ENCODE results near the gene TOX4. TPM values are rescaled to one million over a fixed set of nuclear protein-coding genes. Genes with fewer than 3 reads are reported as not detected.
"Not testable (repeated sequence)": the region's sequence is repeated elsewhere in the genome, so short reads cannot be mapped to it uniquely, and the experiment has no call there.

The TOX4 gene
- total and polyA plus RNA-seq, 4 donors = 25.9 to 59.9 (median 47.0) TPM

DNA sequence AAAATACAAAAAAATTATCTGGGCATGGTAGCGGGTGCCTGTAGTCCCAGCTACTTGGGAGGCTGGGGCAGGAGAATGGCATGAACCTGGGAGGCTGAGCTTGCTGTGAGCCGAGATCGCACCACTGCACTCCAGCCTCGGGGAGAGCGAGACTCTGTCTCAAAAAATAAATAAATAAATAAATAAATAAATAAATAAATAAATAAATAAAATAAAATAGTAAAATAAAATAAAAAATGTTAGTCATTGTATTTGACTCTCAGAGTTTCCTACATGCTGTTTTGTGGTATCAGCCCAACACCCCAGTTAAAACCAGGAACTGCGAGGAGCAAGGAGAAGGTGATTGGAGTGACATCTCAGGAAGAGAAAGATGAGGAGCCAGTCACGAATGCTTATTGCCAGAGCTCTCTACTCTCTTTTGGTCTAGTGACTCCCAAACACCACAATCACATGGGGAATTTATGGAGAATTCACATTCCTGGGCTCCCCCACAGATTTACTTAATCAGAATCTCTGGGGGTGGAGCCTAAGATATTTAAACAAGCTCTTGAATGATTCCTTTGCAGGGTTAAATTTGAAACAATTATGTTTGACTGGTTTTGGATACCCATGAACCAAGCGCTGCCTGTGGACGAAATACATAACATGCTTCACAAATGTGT is 64.5 kb downstream of the TOX4 start:
- H3K9me3 ChIP-seq (ENCODE audit: control insufficient read depth, insufficient read depth, low read length) = no peaks in the 10 kb centered on the region
- DNase-seq (ENCODE audit: low read depth in 4 of 6, low spot score in 6 of 6) = no peak
- WGBS (ENCODE audit: insufficient coverage) = 90% methylated on average over 2 of the region's 9 CpGs

DNA sequence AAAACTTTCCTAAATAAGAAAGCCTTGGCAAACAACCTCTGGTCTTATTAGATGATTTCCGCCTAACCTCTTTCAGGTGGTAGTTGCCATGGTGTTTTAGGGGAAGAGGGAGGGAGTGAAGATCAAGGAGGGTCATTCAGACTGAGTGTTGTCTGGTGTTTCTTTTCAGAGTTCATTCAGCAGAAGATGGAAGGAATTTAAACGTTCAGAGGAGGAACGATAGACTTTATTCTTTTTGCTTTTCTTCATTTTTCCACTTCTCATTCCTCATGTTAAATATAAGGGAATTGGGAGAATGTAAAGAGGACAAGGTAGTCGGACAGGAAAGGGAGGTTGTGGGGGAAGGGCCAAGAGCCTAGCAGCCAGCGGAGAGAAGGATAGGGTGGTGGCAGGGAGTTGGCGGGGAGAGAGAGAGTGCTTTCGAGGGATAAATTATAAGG is 66.5 kb downstream of the TOX4 start:
- Histone ChIP-seq H3K27me3 (ENCODE audit: control insufficient read depth, insufficient read depth, low read length) (no peaks in the 10 kb centered on the region), H3K4me3 (ENCODE audit: low read depth, low read length) (no peak overlapping the region), H3K36me3 (ENCODE audit: control insufficient read depth, insufficient read depth, low read length) (no peaks in the 10 kb centered on the region), H3K27ac (ENCODE audit: low read depth, low read length) (no peak overlapping the region), H3K9me3 (ENCODE audit: control insufficient read depth, insufficient read depth, low read length) (no peaks in the 10 kb centered on the region), H3K4me1 (ENCODE audit: control insufficient read depth, insufficient read depth, low read length) (peaks cover 3% of the 10 kb centered on the region)
- DNase-seq (ENCODE audit: low read depth in 4 of 6, low spot score in 6 of 6) = peak in 1 of 6 donors; percentile 31
- whole genome bisulfite sequencing (ENCODE audit: insufficient coverage) = 34% methylated on average over 5 of the region's 7 CpGs

More for the DNA sequence above, 64.5 kb downstream of the TOX4 start:
- H3K27me3 ChIP-seq (ENCODE audit: control insufficient read depth, insufficient read depth, low read length) = no peaks in the 10 kb centered on the region
- no peaks in the 10 kb centered on the region for H3K36me3 ChIP-seq (ENCODE audit: control insufficient read depth, insufficient read depth, low read length)
- H3K27ac ChIP-seq (ENCODE audit: low read depth, low read length) = no peak overlapping the region
- H3K4me1 ChIP-seq (ENCODE audit: control insufficient read depth, insufficient read depth, low read length) = peaks cover 12% of the 10 kb centered on the region
- no peak overlapping the region for H3K4me3 ChIP-seq (ENCODE audit: low read depth, low read length)

DNA sequence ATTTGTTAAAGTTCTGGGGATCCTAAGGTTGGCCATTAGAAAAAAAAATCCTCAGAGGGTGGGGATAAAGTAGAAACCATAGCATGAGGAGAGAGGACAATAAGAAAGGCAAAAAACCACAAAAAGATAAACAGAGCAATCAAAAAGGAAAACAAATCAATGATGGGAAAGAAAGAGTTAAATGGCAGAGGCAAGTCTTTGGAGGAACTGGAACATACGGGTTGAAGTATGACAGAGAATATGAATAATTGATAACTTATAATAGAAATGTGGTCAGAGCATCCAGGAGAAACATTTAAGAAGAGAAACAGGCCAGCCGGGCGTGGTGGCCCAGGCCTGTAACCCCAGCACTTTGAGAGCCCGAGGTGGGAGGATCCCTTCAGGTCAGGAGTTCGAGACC is 67.0 kb downstream of the TOX4 start:
- H3K4me1 ChIP-seq (ENCODE audit: control insufficient read depth, insufficient read depth, low read length) = peaks cover 3% of the 10 kb centered on the region
- no peaks in the 10 kb centered on the region for H3K27me3 ChIP-seq (ENCODE audit: control insufficient read depth, insufficient read depth, low read length)
- WGBS (ENCODE audit: insufficient coverage) = 63% methylated on average over 2 of the region's 5 CpGs
- no peak overlapping the region for H3K27ac ChIP-seq (ENCODE audit: low read depth, low read length)
- H3K4me3 ChIP-seq (ENCODE audit: low read depth, low read length) = no peak overlapping the region
- no peaks in the 10 kb centered on the region for H3K36me3 ChIP-seq (ENCODE audit: control insufficient read depth, insufficient read depth, low read length)
- H3K9me3 ChIP-seq (ENCODE audit: control insufficient read depth, insufficient read depth, low read length) = no peaks in the 10 kb centered on the region
- no peak for DNase-seq (ENCODE audit: low read depth in 4 of 6, low spot score in 6 of 6)

DNA sequence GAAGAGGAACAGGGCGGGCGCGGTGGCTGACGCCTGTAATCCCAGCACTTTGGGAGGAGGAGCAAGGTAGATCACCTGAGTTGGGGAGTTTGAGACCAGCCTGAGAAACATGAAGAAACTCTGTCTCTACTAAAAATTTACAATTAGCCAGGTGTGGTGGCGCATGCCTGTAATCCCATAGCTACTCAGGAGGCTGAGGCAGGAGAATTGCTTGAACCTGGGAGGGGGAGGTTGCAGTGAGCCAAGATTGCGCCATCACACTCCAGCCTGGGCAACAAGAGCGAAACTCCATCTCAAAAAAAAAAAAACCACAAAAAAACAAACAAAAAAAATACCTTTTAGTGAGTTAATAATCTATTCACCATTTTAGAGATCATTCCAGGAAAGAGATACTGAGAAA is 67.6 kb downstream of the TOX4 start:
- WGBS (ENCODE audit: insufficient coverage) = no CpG with 5 or more reads among the region's 7 CpGs
- H3K36me3 ChIP-seq (ENCODE audit: control insufficient read depth, insufficient read depth, low read length); DNase-seq (ENCODE audit: low read depth in 4 of 6, low spot score in 6 of 6): not testable (repeated sequence)

More for the DNA sequence above, 67.6 kb downstream of the TOX4 start:
- not testable (repeated sequence) for H3K27me3 ChIP-seq (ENCODE audit: control insufficient read depth, insufficient read depth, low read length); H3K4me3 ChIP-seq (ENCODE audit: low read depth, low read length); H3K4me1 ChIP-seq (ENCODE audit: control insufficient read depth, insufficient read depth, low read length); H3K27ac ChIP-seq (ENCODE audit: low read depth, low read length); H3K9me3 ChIP-seq (ENCODE audit: control insufficient read depth, insufficient read depth, low read length)

Small RNAs within 50 kb of the gene (small RNA-seq; reads per million reads assigned to genes)
- not detected for gene RN7SL650P (ENCODE audit: low replicate concordance)

Other genes starting within 250 kb of the TOX4 start
- 100 to 1,000 TPM; 497 to 536 TPM for gene HNRNPC, start 207.8 kb upstream of the TOX4 start, total RNA-seq
- 100 to 1,000 TPM; 492 to 522 TPM for gene HNRNPC, start 207.8 kb upstream of the TOX4 start, polyA plus RNA-seq (ENCODE audit: insufficient read length in 2 of 2)
- gene RPGRIP1, start 197.1 kb upstream of the TOX4 start, total RNA-seq = under 1 TPM; 0.33 to 0.50 TPM
- gene RPGRIP1, start 197.1 kb upstream of the TOX4 start, polyA plus RNA-seq (ENCODE audit: insufficient read length in 2 of 2) = 1 to 10 TPM in 1 of 2 donors, under 1 TPM in 1; 0.78 to 1.3 TPM
- gene SUPT16H, start 93.2 kb upstream of the TOX4 start, total RNA-seq = 10 to 100 TPM; 75.0 to 88.8 TPM
- 10 to 100 TPM; 88.8 to 98.0 TPM for gene SUPT16H, start 93.2 kb upstream of the TOX4 start, polyA plus RNA-seq (ENCODE audit: insufficient read length in 2 of 2)
- gene CHD8, start 21.1 kb upstream of the TOX4 start, total RNA-seq = 10 to 100 TPM; 63.9 to 85.6 TPM
- 10 to 100 TPM; 79.5 to 84.0 TPM for gene CHD8, start 21.1 kb upstream of the TOX4 start, polyA plus RNA-seq (ENCODE audit: insufficient read length in 2 of 2)
- gene RAB2B, start 236 bp upstream of the TOX4 start, total RNA-seq = 10 to 100 TPM; 36.9 to 49.3 TPM
- 10 to 100 TPM; 41.9 to 42.3 TPM for gene RAB2B, start 236 bp upstream of the TOX4 start, polyA plus RNA-seq (ENCODE audit: insufficient read length in 2 of 2)
- gene METTL3, start 34.1 kb downstream of the TOX4 start, total RNA-seq = 10 to 100 TPM; 64.9 to 79.0 TPM
- gene METTL3, start 34.1 kb downstream of the TOX4 start, polyA plus RNA-seq (ENCODE audit: insufficient read length in 2 of 2) = 10 to 100 TPM; 75.3 to 78.1 TPM
- 10 to 100 TPM; 36.9 to 47.0 TPM for gene SALL2, start 49.2 kb downstream of the TOX4 start, total RNA-seq
- 100 to 1,000 TPM; 121 to 158 TPM for gene SALL2, start 49.2 kb downstream of the TOX4 start, polyA plus RNA-seq (ENCODE audit: insufficient read length in 2 of 2)
- not detected for gene OR10G3, start 102.9 kb downstream of the TOX4 start, total RNA-seq
- not detected for gene OR10G3, start 102.9 kb downstream of the TOX4 start, polyA plus RNA-seq (ENCODE audit: insufficient read length in 2 of 2)
- gene OR10G2, start 157.7 kb downstream of the TOX4 start, total RNA-seq = not detected
- not detected for gene OR10G2, start 157.7 kb downstream of the TOX4 start, polyA plus RNA-seq (ENCODE audit: insufficient read length in 2 of 2)
- gene OR4E2, start 176.6 kb downstream of the TOX4 start, total RNA-seq = not detected
- gene OR4E2, start 176.6 kb downstream of the TOX4 start, polyA plus RNA-seq (ENCODE audit: insufficient read length in 2 of 2) = not detected
- not detected for gene OR4E1, start 196.6 kb downstream of the TOX4 start, total RNA-seq
- under 1 TPM; 0.06 to 0.09 TPM for gene OR4E1, start 196.6 kb downstream of the TOX4 start, polyA plus RNA-seq (ENCODE audit: insufficient read length in 2 of 2)

All from spinal cord (tissue), 10 donors.